ENCODE data around the gene PKLR. TPM values are rescaled to one million over a fixed set of nuclear protein-coding genes. Genes with fewer than 3 reads are reported as not detected.

The PKLR gene
- total RNA-seq, 1 donor from 2014 or later: 0.31 TPM

GRCh38 chr1:155284476-155284875 lies 16.8 kb downstream of the PKLR start:
- DNase-seq: no peak

GRCh38 chr1:155282488-155283091 lies 18.6 kb downstream of the PKLR start:
- no peak for DNase-seq

GRCh38 chr1:155279268-155279667 lies 22.0 kb downstream of the PKLR start:
- no peak for DNase-seq

- DNase-seq: no peak
Observed at GRCh38 chr1:155278689-155279160, 22.5 kb downstream of the PKLR start.

- DNase-seq: peak; percentile 76
Observed at GRCh38 chr1:155277902-155278688, 23.1 kb downstream of the PKLR start.

- peak; percentile 99 for DNase-seq
Observed at GRCh38 chr1:155277070-155277901, 24.0 kb downstream of the PKLR start, which contains the start of gene HCN3. Gene HCN3, plus strand, starts transcription at chr1:155277463. Its CDS starts 128 bp downstream, at chr1:155277591.

GRCh38 chr1:155273343-155274245 lies 27.6 kb downstream of the PKLR start, which contains the start of gene CLK2:
Gene CLK2, minus strand, starts transcription at chr1:155273504. Its CDS starts 2,527 bp downstream, at chr1:155270977.
- DNase-seq: peak; percentile 98

GRCh38 chr1:155272466-155273342 lies 28.5 kb downstream of the PKLR start:
- peak; percentile 63 for DNase-seq

- DNase-seq: no peak
Observed at GRCh38 chr1:155269381-155269780, 31.9 kb downstream of the PKLR start.

GRCh38 chr1:155268630-155269029 lies 32.6 kb downstream of the PKLR start:
- no peak for DNase-seq

- DNase-seq: no peak
Observed at GRCh38 chr1:155267373-155267772, 33.9 kb downstream of the PKLR start.

- no peak for DNase-seq
Observed at GRCh38 chr1:155266553-155266952, 34.7 kb downstream of the PKLR start.

- DNase-seq: no peak
Observed at GRCh38 chr1:155263067-155263466, 38.2 kb downstream of the PKLR start.

- peak; percentile 99 for DNase-seq
Observed at GRCh38 chr1:155261852-155262673, 39.2 kb downstream of the PKLR start, which contains the start of gene SCAMP3. Gene SCAMP3, minus strand, starts transcription at chr1:155262360. Its CDS starts 209 bp downstream, at chr1:155262151.

- no peak for DNase-seq
Observed at GRCh38 chr1:155261493-155261851, 39.8 kb downstream of the PKLR start.

- no peak for DNase-seq
Observed at GRCh38 chr1:155260276-155260675, 41.0 kb downstream of the PKLR start.

GRCh38 chr1:155256058-155256852 lies 45.0 kb downstream of the PKLR start:
- DNase-seq: no peak

GRCh38 chr1:155255243-155256007 lies 45.8 kb downstream of the PKLR start, which contains the start of gene ENTREP3:
Gene ENTREP3, minus strand, starts transcription at chr1:155255483. Its CDS starts 606 bp downstream, at chr1:155254877.
- peak; percentile 96 for DNase-seq

Measured in tongue (tissue), 2 donors.